Neural cell (in vitro differentiated cells): ENCODE measurements around the gene RAPGEF5.

Source experiments
- EP300 ChIP-seq: fragments of 450-650 bp; conservative IDR thresholded peaks from 2 replicates; pipeline ENCODE4 v1.6.1; 2014; ENCODE audit warnings: antibody characterized with exemption, mild to moderate bottlenecking, moderate library complexity; ENCODE audit not compliant: poor library complexity, severe bottlenecking
- EZH2 ChIP-seq: fragments of 200-600, 300-800 bp; shearing (Covaris generic), sonication (generic); IDR thresholded peaks from 2 replicates; pipeline ENCODE4 v1.6.1; 2014; ENCODE audit warnings: antibody characterized with exemption, low read length, borderline replicate concordance, mild to moderate bottlenecking; ENCODE audit not compliant: insufficient read depth, poor library complexity, severe bottlenecking
- MXI1 ChIP-seq: fragments of 450-650 bp; conservative IDR thresholded peaks from 2 replicates; pipeline ENCODE4 v1.6.1; 2014; ENCODE audit warnings: antibody characterized with exemption, mild to moderate bottlenecking; ENCODE audit not compliant: poor library complexity, severe bottlenecking
- POLR2AphosphoS5 ChIP-seq: IDR thresholded peaks from 2 replicates; pipeline ENCODE4 v1.6.1; 2012
- RAD21 ChIP-seq: fragments of 450-650 bp; conservative IDR thresholded peaks from 2 replicates; pipeline ENCODE4 v1.6.1; 2014; ENCODE audit warnings: antibody characterized with exemption, mild to moderate bottlenecking, moderate library complexity
- TF ChIP-seq, protein P1 (sequence below): fragments of 450-650 bp; IDR thresholded peaks from 2 replicates; pipeline ENCODE4 v1.5.1; 2014; ENCODE audit warnings: antibody characterized with exemption, mild to moderate bottlenecking, moderate library complexity; ENCODE audit not compliant: poor library complexity, severe bottlenecking
- TF ChIP-seq, protein P2 (sequence below): IDR thresholded peaks from 2 replicates; pipeline ENCODE4 v1.6.1; 2012; ENCODE audit warnings: borderline replicate concordance

DNA sequence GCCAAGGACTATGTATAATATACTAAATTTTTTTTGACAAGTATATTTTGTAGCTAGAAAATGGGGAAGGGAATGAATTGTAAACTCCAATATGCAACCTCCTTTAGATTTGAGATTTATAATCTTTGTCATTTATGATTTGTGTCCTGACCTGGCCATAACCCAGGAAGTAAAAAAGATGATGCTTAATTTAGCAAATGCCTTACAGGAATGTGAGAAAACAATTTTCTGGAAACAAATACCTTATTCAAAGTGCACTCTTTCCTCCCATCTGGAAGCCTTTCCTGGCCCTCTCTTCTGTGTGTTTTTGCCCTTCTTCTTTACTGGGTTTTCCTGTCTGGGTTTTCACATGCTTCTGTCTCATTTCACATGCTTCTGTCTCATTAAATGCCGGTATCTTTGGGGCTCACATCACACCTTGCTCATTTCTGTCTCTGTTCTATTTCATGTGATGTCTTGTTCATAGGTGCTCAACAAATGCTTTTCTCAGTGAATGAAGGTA lies 149.2 kb downstream of the RAPGEF5 start:
- TF ChIP-seq, protein P1, sequence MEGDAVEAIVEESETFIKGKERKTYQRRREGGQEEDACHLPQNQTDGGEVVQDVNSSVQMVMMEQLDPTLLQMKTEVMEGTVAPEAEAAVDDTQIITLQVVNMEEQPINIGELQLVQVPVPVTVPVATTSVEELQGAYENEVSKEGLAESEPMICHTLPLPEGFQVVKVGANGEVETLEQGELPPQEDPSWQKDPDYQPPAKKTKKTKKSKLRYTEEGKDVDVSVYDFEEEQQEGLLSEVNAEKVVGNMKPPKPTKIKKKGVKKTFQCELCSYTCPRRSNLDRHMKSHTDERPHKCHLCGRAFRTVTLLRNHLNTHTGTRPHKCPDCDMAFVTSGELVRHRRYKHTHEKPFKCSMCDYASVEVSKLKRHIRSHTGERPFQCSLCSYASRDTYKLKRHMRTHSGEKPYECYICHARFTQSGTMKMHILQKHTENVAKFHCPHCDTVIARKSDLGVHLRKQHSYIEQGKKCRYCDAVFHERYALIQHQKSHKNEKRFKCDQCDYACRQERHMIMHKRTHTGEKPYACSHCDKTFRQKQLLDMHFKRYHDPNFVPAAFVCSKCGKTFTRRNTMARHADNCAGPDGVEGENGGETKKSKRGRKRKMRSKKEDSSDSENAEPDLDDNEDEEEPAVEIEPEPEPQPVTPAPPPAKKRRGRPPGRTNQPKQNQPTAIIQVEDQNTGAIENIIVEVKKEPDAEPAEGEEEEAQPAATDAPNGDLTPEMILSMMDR: no peak
- no peak for TF ChIP-seq RAD21
- no peak for TF ChIP-seq EZH2
- TF ChIP-seq, protein P2, sequence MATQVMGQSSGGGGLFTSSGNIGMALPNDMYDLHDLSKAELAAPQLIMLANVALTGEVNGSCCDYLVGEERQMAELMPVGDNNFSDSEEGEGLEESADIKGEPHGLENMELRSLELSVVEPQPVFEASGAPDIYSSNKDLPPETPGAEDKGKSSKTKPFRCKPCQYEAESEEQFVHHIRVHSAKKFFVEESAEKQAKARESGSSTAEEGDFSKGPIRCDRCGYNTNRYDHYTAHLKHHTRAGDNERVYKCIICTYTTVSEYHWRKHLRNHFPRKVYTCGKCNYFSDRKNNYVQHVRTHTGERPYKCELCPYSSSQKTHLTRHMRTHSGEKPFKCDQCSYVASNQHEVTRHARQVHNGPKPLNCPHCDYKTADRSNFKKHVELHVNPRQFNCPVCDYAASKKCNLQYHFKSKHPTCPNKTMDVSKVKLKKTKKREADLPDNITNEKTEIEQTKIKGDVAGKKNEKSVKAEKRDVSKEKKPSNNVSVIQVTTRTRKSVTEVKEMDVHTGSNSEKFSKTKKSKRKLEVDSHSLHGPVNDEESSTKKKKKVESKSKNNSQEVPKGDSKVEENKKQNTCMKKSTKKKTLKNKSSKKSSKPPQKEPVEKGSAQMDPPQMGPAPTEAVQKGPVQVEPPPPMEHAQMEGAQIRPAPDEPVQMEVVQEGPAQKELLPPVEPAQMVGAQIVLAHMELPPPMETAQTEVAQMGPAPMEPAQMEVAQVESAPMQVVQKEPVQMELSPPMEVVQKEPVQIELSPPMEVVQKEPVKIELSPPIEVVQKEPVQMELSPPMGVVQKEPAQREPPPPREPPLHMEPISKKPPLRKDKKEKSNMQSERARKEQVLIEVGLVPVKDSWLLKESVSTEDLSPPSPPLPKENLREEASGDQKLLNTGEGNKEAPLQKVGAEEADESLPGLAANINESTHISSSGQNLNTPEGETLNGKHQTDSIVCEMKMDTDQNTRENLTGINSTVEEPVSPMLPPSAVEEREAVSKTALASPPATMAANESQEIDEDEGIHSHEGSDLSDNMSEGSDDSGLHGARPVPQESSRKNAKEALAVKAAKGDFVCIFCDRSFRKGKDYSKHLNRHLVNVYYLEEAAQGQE: no peak
- no peak for TF ChIP-seq MXI1
- TF ChIP-seq EP300: no peak
- TF ChIP-seq POLR2AphosphoS5: no peak
